ENCODE results near the gene NUP153.

Gene NUP153

GRCh38 chr6:17663226-17663625 lies 43.5 kb downstream of the NUP153 start:
- no peak for DNase-seq (ENCODE audit: low read depth, low spot score)

DNA sequence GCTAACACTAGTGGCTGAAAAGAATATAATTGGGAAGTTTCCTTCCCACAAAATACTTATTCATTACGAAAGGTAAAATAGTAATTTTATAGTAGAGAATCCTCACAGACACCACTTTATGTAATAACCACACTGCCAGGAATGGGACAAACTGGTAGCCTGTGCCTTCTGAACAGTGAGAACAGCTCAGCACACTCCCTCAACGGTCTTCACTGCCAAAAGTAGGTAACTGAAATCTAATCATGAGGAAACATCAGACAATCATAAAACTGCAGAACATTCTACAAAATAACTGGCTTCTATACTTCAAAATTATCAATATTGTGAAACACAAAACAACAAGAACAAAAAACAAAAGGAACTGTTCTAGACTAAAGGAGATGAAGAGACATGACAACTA lies 44.1 kb downstream of the NUP153 start:
- DNase-seq (ENCODE audit: low read depth, low spot score) = no peak

- DNase-seq (ENCODE audit: low read depth, low spot score) = no peak
These were observed 50.1 kb downstream of the NUP153 start for GRCh38 chr6:17656644-17657043.

GRCh38 chr6:17656092-17656491 lies 50.6 kb downstream of the NUP153 start:
- DNase-seq (ENCODE audit: low read depth, low spot score) = peak; percentile 10

DNA sequence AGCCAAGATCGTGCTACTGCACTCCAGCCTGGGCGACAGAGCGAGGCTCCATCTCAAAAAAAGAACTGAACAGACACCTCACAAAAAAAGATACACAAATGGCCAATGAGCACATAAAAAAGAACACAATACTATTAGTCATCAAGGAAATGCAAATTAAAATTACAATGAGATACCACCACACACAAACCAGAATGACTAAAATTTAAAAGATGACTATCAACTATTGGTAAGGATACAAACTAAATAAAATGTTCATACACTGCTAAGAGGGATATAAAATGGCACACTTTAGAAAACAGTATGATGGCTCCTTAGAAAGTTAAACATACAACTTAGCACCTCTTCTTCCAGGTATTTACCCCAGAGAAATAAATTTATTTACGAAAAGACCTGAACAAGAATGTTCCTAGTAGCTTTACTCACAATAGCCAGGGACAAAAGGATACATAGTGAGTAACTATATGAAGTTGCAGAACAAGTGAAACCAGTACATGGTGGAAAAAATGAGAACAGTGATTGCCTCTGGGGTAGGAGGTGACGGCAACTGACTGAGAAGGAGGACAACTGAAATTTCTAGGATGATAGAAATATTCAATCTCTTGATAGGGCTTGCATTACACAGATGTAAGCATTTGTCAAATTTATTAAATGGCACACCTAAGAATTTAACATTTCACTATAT lies 53.4 kb downstream of the NUP153 start:
- no peak for DNase-seq (ENCODE audit: low read depth, low spot score)

DNA sequence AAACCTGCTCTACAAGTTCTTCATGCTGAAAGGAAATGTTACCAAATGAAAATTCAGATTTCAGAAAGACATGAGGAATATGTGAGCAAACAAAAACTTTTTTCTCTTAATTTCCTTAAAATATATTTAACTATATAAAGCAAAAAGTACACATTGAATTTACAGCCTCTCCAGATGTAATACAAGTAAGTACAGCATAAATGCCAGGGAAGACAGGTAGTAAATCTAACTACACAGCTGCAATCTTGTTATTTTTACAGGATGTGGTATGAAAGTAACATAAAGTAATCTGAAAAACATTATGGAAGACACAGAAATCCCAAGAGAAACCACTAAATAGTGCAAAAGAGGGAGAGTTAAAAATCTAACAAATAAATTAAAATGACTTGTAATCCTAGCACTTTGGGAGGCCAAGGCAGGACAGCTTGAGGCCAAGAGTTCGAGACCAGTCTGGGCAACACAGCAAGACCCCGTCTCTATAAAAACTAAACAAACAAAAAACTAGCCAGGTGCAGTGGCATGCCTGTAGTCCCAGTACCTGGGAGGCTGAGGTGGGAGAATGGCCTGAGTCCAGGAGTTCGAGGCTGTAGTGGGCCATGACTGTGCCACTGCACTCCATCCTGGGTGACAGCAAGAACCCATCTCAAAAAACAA lies 55.9 kb downstream of the NUP153 start:
- DNase-seq (ENCODE audit: low read depth, low spot score) = no peak

DNA sequence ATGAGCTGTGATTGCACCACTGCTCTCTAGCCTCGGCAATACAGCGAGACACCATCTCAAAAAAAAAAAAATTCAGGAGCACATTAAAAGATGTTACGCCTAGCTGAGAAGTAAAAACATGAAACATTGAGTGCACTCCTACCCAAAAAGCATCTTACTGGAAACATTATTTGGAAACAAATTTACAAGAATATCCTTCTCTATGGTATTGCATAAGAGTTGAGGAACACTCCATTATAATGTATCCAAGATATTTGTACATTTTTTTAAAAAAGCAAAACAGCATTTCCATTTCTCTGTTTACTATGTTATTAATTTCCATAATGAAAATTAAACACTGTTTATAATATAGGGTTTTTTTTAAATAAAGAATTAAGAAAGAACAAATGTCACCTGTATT lies 58.0 kb downstream of the NUP153 start:
- DNase-seq (ENCODE audit: low read depth, low spot score) = no peak

GRCh38 chr6:17640477-17640917 lies 66.2 kb downstream of the NUP153 start:
- no peak for DNase-seq (ENCODE audit: low read depth, low spot score)

- no peak for DNase-seq (ENCODE audit: low read depth, low spot score)
These were observed 68.5 kb downstream of the NUP153 start for GRCh38 chr6:17638212-17638715.

- no peak for DNase-seq (ENCODE audit: low read depth, low spot score)
These were observed 71.2 kb downstream of the NUP153 start for GRCh38 chr6:17635568-17635967.

- DNase-seq (ENCODE audit: low read depth, low spot score) = no peak
These were observed 73.1 kb downstream of the NUP153 start for GRCh38 chr6:17633465-17634188.

DNA sequence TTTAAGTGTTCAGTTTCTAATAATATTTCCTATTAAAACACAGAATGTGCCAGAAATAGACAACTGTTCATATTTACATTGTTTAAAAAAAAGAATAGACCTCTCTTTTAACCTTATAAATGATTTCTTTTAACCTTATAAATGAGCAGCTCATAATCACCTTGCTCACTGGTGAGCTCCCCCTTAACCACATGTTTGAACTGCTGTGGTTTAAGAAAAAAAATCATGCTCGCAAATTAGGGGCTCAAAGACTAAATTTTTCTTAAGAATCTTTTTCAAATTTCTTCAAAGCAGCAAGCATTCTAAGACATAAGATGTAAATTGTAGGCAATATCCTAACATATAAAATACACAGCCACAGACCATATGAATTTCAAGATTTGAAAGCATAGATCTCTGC lies 73.8 kb downstream of the NUP153 start:
- DNase-seq (ENCODE audit: low read depth, low spot score) = no peak

DNA sequence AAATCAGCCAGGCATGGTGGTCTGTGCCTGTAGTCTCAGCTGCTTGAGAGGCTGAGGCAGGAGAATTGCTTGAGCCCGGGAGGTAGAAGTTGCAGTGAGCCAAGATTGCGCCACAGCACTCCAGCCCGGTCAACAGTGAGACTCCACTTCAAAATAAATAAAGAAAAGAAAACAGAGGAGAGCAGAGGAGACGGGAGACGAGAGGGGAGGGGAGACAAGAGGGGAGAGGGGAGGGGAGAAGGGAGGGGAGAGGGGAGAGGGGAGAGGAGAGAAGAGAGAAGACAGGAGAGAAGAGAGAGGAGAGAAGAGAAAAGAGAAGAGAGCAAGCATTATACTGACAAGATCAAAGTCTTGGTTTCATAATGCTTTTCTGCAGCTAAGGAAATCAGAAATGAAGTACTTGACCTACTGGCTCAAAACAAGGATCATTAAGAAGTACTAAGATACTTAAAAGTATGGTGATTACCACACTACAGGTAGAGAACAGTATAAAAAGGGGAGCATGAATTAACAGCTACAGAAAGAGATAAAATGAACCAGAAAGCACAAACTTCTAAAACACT lies 76.1 kb downstream of the NUP153 start:
- DNase-seq (ENCODE audit: low read depth, low spot score) = no peak

GRCh38 chr6:17629824-17630510 lies 76.8 kb downstream of the NUP153 start:
- DNase-seq (ENCODE audit: low read depth, low spot score) = no peak

GRCh38 chr6:17628873-17629272 lies 77.9 kb downstream of the NUP153 start:
- no peak for DNase-seq (ENCODE audit: low read depth, low spot score)

- no peak for DNase-seq (ENCODE audit: low read depth, low spot score)
These were observed 82.3 kb downstream of the NUP153 start for GRCh38 chr6:17624396-17624795.

- DNase-seq (ENCODE audit: low read depth, low spot score) = no peak
These were observed 84.6 kb downstream of the NUP153 start for GRCh38 chr6:17622144-17622543.

- DNase-seq (ENCODE audit: low read depth, low spot score) = peak; percentile 44
These were observed 85.7 kb downstream of the NUP153 start for GRCh38 chr6:17621003-17621402.

DNA sequence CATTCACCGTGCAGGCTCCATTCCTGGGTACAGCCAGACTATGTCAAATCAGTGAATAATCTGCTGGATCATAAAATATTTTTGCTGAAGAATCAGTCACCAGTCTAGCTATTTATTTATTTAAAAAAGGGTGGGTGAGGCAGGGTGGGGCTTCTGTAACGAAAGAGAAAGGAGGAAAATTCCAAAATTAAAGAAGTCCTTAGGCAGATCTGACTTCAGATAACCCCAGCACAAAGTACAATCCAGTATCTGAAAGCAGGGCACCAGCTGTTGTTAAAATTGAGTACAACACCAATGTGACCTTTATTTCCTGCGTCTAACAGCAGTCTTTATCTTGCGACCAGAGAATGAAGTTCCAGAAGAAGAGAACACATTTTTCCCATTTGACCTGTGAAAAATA lies 90.9 kb downstream of the NUP153 start:
- DNase-seq (ENCODE audit: low read depth, low spot score) = no peak

DNA sequence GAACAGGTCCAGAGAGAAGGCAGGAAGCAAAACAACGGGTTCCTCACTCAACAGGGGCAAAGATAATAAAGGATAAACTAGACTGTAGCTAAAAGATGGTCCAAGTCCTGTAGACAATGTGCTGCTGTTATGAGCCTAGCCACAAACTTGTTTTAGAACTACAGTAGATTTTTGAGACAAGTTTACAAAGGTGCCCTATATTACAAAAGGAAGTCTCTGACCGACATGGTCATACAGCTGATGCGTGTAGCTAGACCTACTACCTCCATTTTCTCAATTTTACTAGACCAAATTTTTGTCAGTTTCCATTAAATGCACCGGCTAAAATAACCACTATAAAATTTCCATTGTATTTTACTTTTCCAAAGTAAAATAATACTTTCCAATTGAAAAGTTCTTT lies 94.7 kb downstream of the NUP153 start:
- no peak for DNase-seq (ENCODE audit: low read depth, low spot score)

DNA sequence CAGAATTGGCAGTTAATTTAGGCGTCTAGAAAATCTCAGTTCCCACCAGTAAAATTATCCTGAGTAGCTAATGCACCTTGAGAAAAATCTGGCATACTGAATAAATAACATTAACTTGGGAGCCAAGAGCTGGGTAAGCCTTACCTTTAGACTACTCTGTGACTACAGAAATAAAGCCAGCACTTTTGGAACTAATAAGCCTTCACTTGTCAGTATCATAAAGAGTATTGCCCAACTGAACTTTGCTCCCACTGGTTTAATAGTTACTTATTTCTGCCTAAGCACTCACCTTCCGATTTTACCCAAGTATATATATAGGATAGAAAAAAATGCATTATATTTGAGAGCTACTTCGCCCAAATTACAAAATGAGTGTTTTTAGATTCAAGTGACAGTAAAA lies 95.9 kb downstream of the NUP153 start:
- no peak for DNase-seq (ENCODE audit: low read depth, low spot score)

DNA sequence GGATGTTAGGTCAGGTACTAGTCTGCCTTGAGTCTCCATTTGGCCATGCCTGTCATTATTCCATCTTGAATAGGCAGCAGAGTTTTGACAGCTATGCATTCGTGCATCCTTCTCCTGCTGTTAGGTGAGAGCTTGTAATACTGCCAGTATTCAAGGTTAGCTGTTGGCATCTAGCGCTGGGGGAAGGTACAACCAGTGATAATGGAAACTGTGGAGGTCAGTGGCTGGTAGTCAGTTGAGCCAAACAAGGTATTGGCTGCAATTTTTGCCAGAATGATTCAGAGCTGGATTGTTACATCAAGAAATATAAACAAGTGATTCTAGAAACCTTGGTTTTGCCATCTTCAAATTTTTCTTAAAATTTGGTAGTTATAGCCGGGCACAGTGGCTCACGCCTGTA lies 100.1 kb downstream of the NUP153 start:
- DNase-seq (ENCODE audit: low read depth, low spot score) = no peak

All from astrocyte of the hippocampus (primary cell).